Body of pancreas (tissue), 4 donors: ENCODE measurements around the gene AGMO. TPM values are rescaled to one million over a fixed set of nuclear protein-coding genes. Genes with fewer than 3 reads are reported as not detected.
A peak's percentile ranks its signal among the peaks of the same experiment; 100 is the strongest.

ENCODE experiments used
- ATAC-seq: fragments of 150-250 bp; one replicate; pipeline ENCODE4 v1.9.1; 2016
- DNase-seq, 4 donors: peaks; one replicate each; pipeline ENCODE4 v3.0.0-alpha.2; 2019
- H3K27ac ChIP-seq, 4 donors: fragments of 200-600 bp; sonication (generic); 1 replicate in 3 of 4; 2 replicates in 1 of 4; pipeline versions ENCODE4 v1.5.1 to v1.6.1; 2016 to 2019; ENCODE audit warnings: mild to moderate bottlenecking in 1 of 4, mixed read lengths in 1 of 4, moderate library complexity in 1 of 4
- H3K27me3 ChIP-seq, 2 donors: fragments of 200-600 bp; sonication (generic); one replicate each; pipeline ENCODE4 v1.6.0; 2016; ENCODE audit warnings: mild to moderate bottlenecking in 1 of 2
- H3K36me3 ChIP-seq, 2 donors: fragments of 200-600 bp; sonication (generic); replicated peaks in 1 of 2; 2 replicates each; pipeline ENCODE4 v1.5.1; 2016; ENCODE audit warnings: low read depth in 2 of 2; ENCODE audit not compliant: insufficient read depth in 1 of 2
- H3K4me1 ChIP-seq: fragments of 200-600 bp; sonication (generic); one replicate; pipeline ENCODE4 v1.6.0; 2016
- H3K4me3 ChIP-seq, 2 donors: fragments of 200-600 bp; sonication (generic); 1 replicate in 1 of 2; 2 replicates in 1 of 2; pipeline ENCODE4 v1.5.1; 2016 to 2019
- H3K9me3 ChIP-seq, 3 donors: fragments of 200-600 bp; sonication (generic); 1 replicate in 2 of 3; 2 replicates in 1 of 3; pipeline ENCODE4 v1.5.1; 2016
- CTCF ChIP-seq, 7 experiments: fragments of 450-650 bp in 4 of 7; fragments of 200-600 bp in 3 of 7; sonication (generic) in 3 of 7; IDR thresholded peaks; one replicate each; pipeline ENCODE4 v1.5.1; 2016 to 2019; ENCODE audit warnings: antibody characterized with exemption in 7 of 7
- POLR2A ChIP-seq, 3 donors: fragments of 450-650 bp; IDR thresholded peaks; one replicate each; pipeline ENCODE4 v1.6.1; 2016; ENCODE audit warnings: antibody characterized with exemption in 3 of 3, mild to moderate bottlenecking in 2 of 3
- WGBS, 2 donors: methylation state at CpG; one replicate each; pipeline ENCODE4 v1.1.5; 2017; 5-methylcytosine and 5-hydroxymethylcytosine counted together
- intact Hi-C: fragments of 100-400 bp; cut with DNase I; formaldehyde crosslinking; loops from one replicate; pipeline ENCODE4 v1.15.1; 2023
- total RNA-seq, 2 donors: library from RNA; depleted of rRNA; stranded (reverse); fragments of >200 nt; gene quantifications; one replicate each; pipeline ENCODE4 v1.1.0, GENCODE V29; 2016

Gene AGMO
- under 1 TPM in 1 of 2 donors, not detected in 1; 0.52 TPM for total RNA-seq

- TF ChIP-seq CTCF (IDR thresholded peaks at IDR 0.05): no peak
- no peak for TF ChIP-seq POLR2A (IDR thresholded peaks at IDR 0.05)
- WGBS, 2 donors: 41 to 46% methylated on average over 5 of the region's 5 CpGs
- ATAC-seq: peak; percentile 69
- Histone ChIP-seq H3K4me3 (no peak within 1 kb of the TSS), H3K27me3 (no peaks in the 10 kb centered on the region), H3K9me3 (no peaks in the 10 kb centered on the region), H3K4me1 (peaks cover 6% of the 10 kb centered on the region), H3K36me3 (no peaks in the 10 kb centered on the region), H3K27ac (peak within 1 kb of the TSS in 1 of 4 donors; percentile 20)
- intact Hi-C loops: no loop called here
- DNase-seq: peak; percentile 52 to 72 (median 52)
Measured at GRCh38 chr7:15561835-15562234, at the start of gene AGMO. AGMO (minus strand) TSS chr7:15562015.

GRCh38 chr7:15610503-15610902, 48.7 kb upstream of the AGMO start:
- Histone ChIP-seq H3K27ac (no peak overlapping the region), H3K4me3 (no peak overlapping the region), H3K36me3 (no peaks in the 10 kb centered on the region), H3K27me3 (no peaks in the 10 kb centered on the region), H3K4me1 (no peaks in the 10 kb centered on the region), H3K9me3 (no peaks in the 10 kb centered on the region)
- ATAC-seq (no peak), DNase-seq (no peak)
- WGBS, 2 donors: 53 to 63% methylated on average over 2 of the region's 2 CpGs
- intact Hi-C loops: no loop called here
- TF ChIP-seq POLR2A (IDR thresholded peaks at IDR 0.05) (no peak), CTCF (IDR thresholded peaks at IDR 0.05) (no peak)

- intact Hi-C loops: no loop called here
- H3K27ac ChIP-seq: no peak overlapping the region
- H3K4me1 ChIP-seq: no peaks in the 10 kb centered on the region
- H3K9me3 ChIP-seq: no peaks in the 10 kb centered on the region
- ATAC-seq: no peak
- no peak for DNase-seq
- 50 to 55% methylated on average over 2 of the region's 2 CpGs for WGBS, 2 donors
- TF ChIP-seq POLR2A (IDR thresholded peaks at IDR 0.05): no peak
- no peak for TF ChIP-seq CTCF (IDR thresholded peaks at IDR 0.05)
- no peaks in the 10 kb centered on the region for H3K27me3 ChIP-seq
- H3K4me3 ChIP-seq: no peak overlapping the region
- no peaks in the 10 kb centered on the region for H3K36me3 ChIP-seq
Measured at GRCh38 chr7:15609287-15609686, 47.5 kb upstream of the AGMO start.

- Histone ChIP-seq H3K27ac (no peak overlapping the region), H3K36me3 (no peaks in the 10 kb centered on the region), H3K4me3 (no peak overlapping the region), H3K9me3 (no peaks in the 10 kb centered on the region), H3K27me3 (no peaks in the 10 kb centered on the region), H3K4me1 (no peaks in the 10 kb centered on the region)
- no peak for ATAC-seq
- 72% methylated on average over 5 of the region's 5 CpGs for WGBS, 2 donors
- no peak for DNase-seq
- TF ChIP-seq POLR2A (IDR thresholded peaks at IDR 0.05) (no peak), CTCF (IDR thresholded peaks at IDR 0.05) (no peak)
- intact Hi-C loops: no loop called here
Measured at GRCh38 chr7:15607529-15608210, 45.9 kb upstream of the AGMO start.

GRCh38 chr7:15606561-15606960, 44.7 kb upstream of the AGMO start:
- TF ChIP-seq POLR2A (IDR thresholded peaks at IDR 0.05) (no peak), CTCF (IDR thresholded peaks at IDR 0.05) (no peak)

More at GRCh38 chr7:15606561-15606960, 44.7 kb upstream of the AGMO start:
- DNase-seq: no peak
- no peaks in the 10 kb centered on the region for H3K36me3 ChIP-seq
- ATAC-seq: no peak
- H3K27me3 ChIP-seq: no peaks in the 10 kb centered on the region
- intact Hi-C loops: no loop called here
- H3K4me1 ChIP-seq: no peaks in the 10 kb centered on the region
- no peak overlapping the region for H3K4me3 ChIP-seq
- 41 to 60% methylated on average over 3 of the region's 3 CpGs for WGBS, 2 donors
- H3K27ac ChIP-seq: no peak overlapping the region
- H3K9me3 ChIP-seq: no peaks in the 10 kb centered on the region
